ENCODE data around the gene TOMM6.

- TF ChIP-seq CTCF (conservative IDR thresholded peaks at IDR 0.05; ENCODE audit: low read length) (no peak), EZH2phosphoT487 (IDR thresholded peaks at IDR 0.05; ENCODE audit: borderline replicate concordance, low read depth, low read length) (no peak)
Measured at GRCh38 chr6:41755895-41756294, 31.6 kb upstream of the TOMM6 start.

Data from OCI-LY7 (cell line).